NCI-H187 (cell line): Measurements from ENCODE around the gene WWOX.

ENCODE experiments used
- DNase-seq, 2 experiments: peaks; one replicate each; lab custom pipeline; 2025; lab: John Stamatoyannopoulos, UW

The WWOX gene

GRCh38 chr16:78142788-78143187 is 43.3 kb downstream of the WWOX start:
- DNase-seq: no peak

- no peak for DNase-seq
Observed at GRCh38 chr16:78146807-78147206, 47.4 kb downstream of the WWOX start.

- no peak for DNase-seq
Observed at GRCh38 chr16:78147911-78148401, 48.5 kb downstream of the WWOX start.

GRCh38 chr16:78150233-78150632 is 50.8 kb downstream of the WWOX start:
- DNase-seq: no peak

GRCh38 chr16:78154729-78155461 is 55.4 kb downstream of the WWOX start:
- no peak for DNase-seq

GRCh38 chr16:78155791-78156345 is 56.4 kb downstream of the WWOX start:
- no peak for DNase-seq

- no peak for DNase-seq
Observed at GRCh38 chr16:78161023-78161729, 61.7 kb downstream of the WWOX start.

GRCh38 chr16:78163772-78164670 is 64.6 kb downstream of the WWOX start:
- no peak for DNase-seq

- DNase-seq: no peak
Observed at GRCh38 chr16:78170494-78170933, 71.1 kb downstream of the WWOX start.

GRCh38 chr16:78175287-78175686 is 75.8 kb downstream of the WWOX start:
- DNase-seq: no peak

GRCh38 chr16:78176435-78176834 is 77.0 kb downstream of the WWOX start:
- DNase-seq: no peak

GRCh38 chr16:78177218-78177617 is 77.8 kb downstream of the WWOX start:
- DNase-seq: no peak

- no peak for DNase-seq
Observed at GRCh38 chr16:78177987-78178386, 78.5 kb downstream of the WWOX start.

GRCh38 chr16:78179666-78180065 is 80.2 kb downstream of the WWOX start:
- no peak for DNase-seq

GRCh38 chr16:78180349-78180748 is 80.9 kb downstream of the WWOX start:
- DNase-seq: no peak

- peak in 1 of 2 experiments; percentile 34 for DNase-seq
Observed at GRCh38 chr16:78183437-78184237, 84.2 kb downstream of the WWOX start.

GRCh38 chr16:78184238-78185183 is 85.1 kb downstream of the WWOX start:
- DNase-seq: peak; percentile 20 to 28

GRCh38 chr16:78189121-78189520 is 89.7 kb downstream of the WWOX start:
- DNase-seq: no peak

GRCh38 chr16:78192734-78193488 is 93.5 kb downstream of the WWOX start:
- no peak for DNase-seq
